GM12891 (cell line): ENCODE data around the gene VWA8.

Experiments used
- DNase-seq: peaks from one replicate; pipeline ENCODE4 v3.0.0; 2011; ENCODE audit warnings: low spot score; ENCODE audit not compliant: insufficient read length
- FAIRE-seq: peaks from 2 replicates; lab custom pipeline; 2011; peaks lifted over from hg19 to GRCh38; lab: Jason Lieb, UNC
- PAX5 ChIP-seq: IDR thresholded peaks from 2 replicates; pipeline ENCODE4 v1.6.1; 2011; ENCODE audit warnings: low read length, moderate library complexity, mild to moderate bottlenecking; ENCODE audit not compliant: insufficient read depth, severe bottlenecking
- POLR2A ChIP-seq: IDR thresholded peaks from 2 replicates; pipeline ENCODE4 v1.6.1; 2011; ENCODE audit warnings: low read depth, low read length, control low read depth
- POLR2AphosphoS5 ChIP-seq: IDR thresholded peaks from 2 replicates; pipeline ENCODE4 v1.6.1; 2011; ENCODE audit warnings: low read depth, low read length, control low read depth
- POU2F2 ChIP-seq: IDR thresholded peaks from 2 replicates; pipeline ENCODE4 v1.6.1; 2011; ENCODE audit warnings: low read depth, mild to moderate bottlenecking, control low read depth, low read length, moderate library complexity
- SPI1 ChIP-seq: IDR thresholded peaks from 2 replicates; pipeline ENCODE4 v1.6.1; 2011; ENCODE audit warnings: low read depth, low read length, control low read depth
- TAF1 ChIP-seq: IDR thresholded peaks from 2 replicates; pipeline ENCODE4 v1.6.1; 2011; ENCODE audit warnings: low read depth, low read length, control low read depth

VWA8 gene

GRCh38 chr13:41613471-41613870, 347.4 kb downstream of the VWA8 start:
- no peak for FAIRE-seq
- TF ChIP-seq TAF1: no peak
- TF ChIP-seq POLR2A: no peak
- TF ChIP-seq POLR2AphosphoS5: no peak
- no peak for TF ChIP-seq PAX5
- TF ChIP-seq POU2F2: no peak
- TF ChIP-seq SPI1: no peak
- no peak for DNase-seq

DNA sequence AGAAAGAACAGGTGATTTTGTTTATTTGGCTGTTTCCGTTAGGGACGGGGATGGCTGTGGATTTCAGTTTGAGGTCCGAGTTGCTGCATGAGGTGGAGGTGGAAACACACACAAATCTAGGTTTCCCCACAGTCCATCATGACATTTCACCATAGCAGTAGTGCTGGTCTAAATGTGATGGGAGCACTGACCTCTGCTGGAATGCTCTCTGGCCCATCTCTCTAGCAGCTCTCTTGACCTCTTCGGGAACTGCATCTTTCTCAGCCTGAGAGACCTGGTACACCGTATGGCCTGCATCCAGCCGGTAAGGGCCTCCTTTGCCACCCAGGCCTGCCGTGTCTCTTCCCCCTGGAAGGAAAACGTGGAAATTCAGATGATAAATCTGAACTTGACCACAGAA, 349.5 kb downstream of the VWA8 start:
- TF ChIP-seq POLR2A: no peak
- no peak for TF ChIP-seq TAF1
- FAIRE-seq: no peak
- no peak for DNase-seq

DNA sequence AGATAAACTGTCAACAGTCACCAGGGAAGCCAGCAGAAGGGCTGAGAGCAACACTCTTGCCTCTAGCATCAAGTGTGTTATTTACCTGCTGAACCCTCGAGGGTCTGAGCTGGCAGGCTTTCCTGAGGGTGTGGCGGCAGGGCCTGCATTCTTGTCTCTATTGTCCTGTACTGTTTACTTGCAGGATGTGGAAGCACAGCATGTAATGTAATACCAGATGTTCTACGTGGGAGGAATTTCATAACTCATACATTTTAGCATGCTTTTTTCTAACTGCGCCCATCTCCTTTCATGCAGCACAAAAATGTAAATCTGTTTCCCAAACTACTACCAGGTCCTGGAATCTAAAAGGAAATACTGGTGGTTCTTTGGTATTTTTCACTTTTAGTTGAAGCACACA, 350.5 kb downstream of the VWA8 start:
- FAIRE-seq (no peak), DNase-seq (no peak)
- TF ChIP-seq TAF1 (no peak), POU2F2 (no peak), POLR2A (no peak), POLR2AphosphoS5 (no peak), SPI1 (no peak), PAX5 (no peak)

GRCh38 chr13:41609828-41610227, 351.1 kb downstream of the VWA8 start:
- FAIRE-seq (no peak), DNase-seq (no peak)
- no peak for TF ChIP-seq POU2F2
- no peak for TF ChIP-seq PAX5
- no peak for TF ChIP-seq SPI1
- no peak for TF ChIP-seq TAF1
- no peak for TF ChIP-seq POLR2A
- no peak for TF ChIP-seq POLR2AphosphoS5

GRCh38 chr13:41608839-41609177, 352.1 kb downstream of the VWA8 start:
- no peak for FAIRE-seq
- no peak for DNase-seq
- TF ChIP-seq SPI1 (no peak), POLR2AphosphoS5 (no peak), PAX5 (no peak), TAF1 (no peak), POU2F2 (no peak), POLR2A (no peak)

DNA sequence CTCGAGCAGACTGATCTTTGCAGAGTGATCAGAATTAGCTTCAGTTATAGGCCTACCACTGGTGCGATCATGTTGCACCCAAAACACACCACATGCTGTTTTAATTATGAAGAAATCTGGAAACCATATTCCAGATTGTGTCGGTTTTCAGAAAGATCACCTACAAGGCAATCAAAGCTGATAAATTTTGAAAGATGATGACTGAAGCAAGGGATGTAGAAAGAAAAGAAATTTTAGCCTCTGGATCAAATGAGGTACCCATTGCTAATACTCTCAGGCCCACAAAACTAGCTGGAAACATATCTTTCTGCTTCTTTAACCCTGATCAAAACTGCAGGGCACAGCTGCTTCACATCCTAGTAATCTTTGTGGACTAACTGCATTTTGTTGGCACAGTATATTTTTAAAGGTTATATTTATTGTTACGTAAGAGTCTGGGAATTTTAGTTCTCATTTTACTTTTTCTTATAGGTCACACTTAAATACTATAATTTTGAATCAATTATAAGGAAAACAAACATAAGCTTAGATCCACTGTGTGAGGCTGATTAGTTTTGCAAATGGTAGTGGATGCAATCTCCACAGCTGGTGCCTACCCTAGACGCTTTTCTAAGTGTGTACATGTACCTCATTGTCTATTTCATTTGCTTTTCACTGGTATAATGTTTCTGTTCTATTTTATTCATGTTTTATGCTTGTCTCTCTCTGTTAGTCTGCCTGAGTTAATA, 352.6 kb downstream of the VWA8 start:
- DNase-seq (no peak), FAIRE-seq (no peak)
- TF ChIP-seq POU2F2: no peak
- no peak for TF ChIP-seq POLR2A
- no peak for TF ChIP-seq PAX5
- TF ChIP-seq SPI1: no peak

GRCh38 chr13:41606646-41607045, 354.3 kb downstream of the VWA8 start:
- DNase-seq (no peak), FAIRE-seq (no peak)
- TF ChIP-seq POLR2AphosphoS5: no peak
- no peak for TF ChIP-seq PAX5
- TF ChIP-seq SPI1: no peak
- TF ChIP-seq POU2F2: no peak
- no peak for TF ChIP-seq TAF1
- TF ChIP-seq POLR2A: no peak

DNA sequence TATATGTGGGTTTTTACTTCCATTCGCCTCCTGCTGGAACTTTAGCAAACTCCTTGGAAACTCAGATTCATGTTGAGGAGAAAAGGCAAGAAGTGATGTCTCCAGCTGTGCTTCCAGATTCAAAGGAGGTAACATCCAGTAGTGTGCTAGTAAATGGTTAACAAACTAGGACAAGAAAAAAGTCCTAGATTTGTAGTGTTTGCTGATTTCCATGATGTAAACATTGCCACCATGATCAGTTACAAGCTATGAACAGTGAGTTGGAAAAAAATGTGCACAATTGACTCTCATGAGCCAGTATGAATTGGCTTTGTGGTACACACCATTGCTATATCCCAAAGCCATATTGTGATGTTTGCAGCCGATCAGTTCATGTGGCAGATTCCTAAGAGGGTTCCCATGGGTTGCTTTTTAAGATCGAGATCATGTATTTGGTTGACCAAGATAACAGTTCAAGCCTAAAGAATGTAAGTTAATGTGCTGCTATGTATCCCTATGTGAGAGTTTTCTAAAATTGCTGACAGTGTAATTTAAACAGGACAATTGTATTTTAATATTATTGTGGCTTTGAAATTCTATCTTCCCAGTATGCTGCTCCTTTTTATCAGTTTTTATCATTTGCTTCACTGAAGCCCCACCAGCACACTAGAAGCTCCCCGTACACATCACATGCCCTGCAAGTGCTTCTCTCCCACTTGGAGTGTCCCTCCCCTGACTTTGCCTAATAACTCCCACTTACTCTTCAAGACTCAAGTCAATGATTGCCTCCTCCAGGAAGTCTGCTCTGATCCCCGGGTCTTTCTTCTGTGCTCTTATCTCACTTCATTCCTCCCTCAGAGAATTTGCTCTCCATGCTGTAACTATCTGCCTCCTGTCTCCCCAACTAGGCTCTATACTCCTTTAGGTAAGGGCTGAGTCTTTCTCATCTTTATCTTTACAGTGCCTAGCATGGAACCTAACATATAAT, 355.3 kb downstream of the VWA8 start:
- FAIRE-seq (no peak), DNase-seq (no peak)
- TF ChIP-seq TAF1 (no peak), POLR2AphosphoS5 (no peak), POLR2A (no peak), SPI1 (no peak)

- DNase-seq (no peak), FAIRE-seq (no peak)
- TF ChIP-seq POU2F2 (no peak), POLR2A (no peak), SPI1 (no peak), PAX5 (no peak), POLR2AphosphoS5 (no peak)
Observed at GRCh38 chr13:41603917-41604316, 357.0 kb downstream of the VWA8 start.
